Keratinocyte (primary cell): ENCODE data around the gene CACNA1C. TPM values are rescaled to one million over a fixed set of nuclear protein-coding genes. Genes with fewer than 3 reads are reported as not detected.

Source experiments
- DNase-seq: peaks from one replicate; pipeline ENCODE4 v3.0.0-alpha.2; 2011; ENCODE audit warnings: low read depth, missing footprints, low spot score
- FAIRE-seq: peaks from 2 replicates; lab custom pipeline; 2011; peaks lifted over from hg19 to GRCh38; lab: Jason Lieb, UNC
- H2AFZ ChIP-seq: 2 replicates; pipeline ENCODE4 v1.6.0; 2012; ENCODE audit warnings: low read length, control low read depth, inconsistent platforms; ENCODE audit not compliant: control insufficient read depth
- H3K27ac ChIP-seq: 2 replicates; pipeline ENCODE4 v1.5.1; 2011; ENCODE audit warnings: low read length; ENCODE audit not compliant: control insufficient read depth, insufficient read depth
- H3K27me3 ChIP-seq: 3 replicates; pipeline ENCODE4 v1.6.0; 2011; ENCODE audit warnings: low read length; ENCODE audit not compliant: control insufficient read depth, insufficient read depth; ENCODE audit errors: extremely low read depth
- H3K36me3 ChIP-seq, 2 experiments: 2 replicates in 1 of 2; 3 replicates in 1 of 2; pipeline ENCODE4 v1.5.1; 2011; ENCODE audit warnings: low read length in 2 of 2, mild to moderate bottlenecking in 1 of 2; ENCODE audit not compliant: control insufficient read depth in 2 of 2, insufficient read depth in 2 of 2; ENCODE audit errors: extremely low read depth in 1 of 2
- H3K4me1 ChIP-seq: 3 replicates; pipeline ENCODE4 v1.5.1; 2011; ENCODE audit warnings: low read length; ENCODE audit not compliant: control insufficient read depth, insufficient read depth; ENCODE audit errors: extremely low read depth
- H3K4me2 ChIP-seq: 3 replicates; pipeline ENCODE4 v1.6.0; 2011; ENCODE audit warnings: low read depth, low read length; ENCODE audit not compliant: control insufficient read depth, insufficient read depth; ENCODE audit errors: extremely low read depth
- H3K4me3 ChIP-seq, 3 experiments: fragments of 200-600 bp in 1 of 3; sonication (generic) in 1 of 3; 2 replicates in 2 of 3; 3 replicates in 1 of 3; pipeline ENCODE4 v1.5.1; 2011 to 2016; ENCODE audit warnings: low read length in 3 of 3, mild to moderate bottlenecking in 3 of 3, control low read depth in 2 of 3, inconsistent platforms in 1 of 3, low read depth in 1 of 3, mixed read lengths in 1 of 3, mixed run types in 1 of 3, moderate library complexity in 1 of 3; ENCODE audit not compliant: control insufficient read depth in 2 of 3, insufficient read depth in 2 of 3; ENCODE audit errors: extremely low read depth in 1 of 3
- H3K79me2 ChIP-seq: 2 replicates; pipeline ENCODE4 v1.6.0; 2012; ENCODE audit warnings: low read length; ENCODE audit not compliant: control insufficient read depth, insufficient read depth
- H3K9ac ChIP-seq: 3 replicates; pipeline ENCODE4 v1.6.0; 2011; ENCODE audit warnings: low read length; ENCODE audit not compliant: control insufficient read depth, insufficient read depth; ENCODE audit errors: extremely low read depth
- H3K9me1 ChIP-seq: 3 replicates; pipeline ENCODE4 v1.6.0; 2011; ENCODE audit warnings: low read length; ENCODE audit not compliant: control insufficient read depth, insufficient read depth; ENCODE audit errors: extremely low read depth
- H3K9me3 ChIP-seq: 2 replicates; pipeline ENCODE4 v1.5.1; 2012; ENCODE audit warnings: low read depth, low read length; ENCODE audit not compliant: control insufficient read depth
- H4K20me1 ChIP-seq: 3 replicates; pipeline ENCODE4 v1.6.0; 2011; ENCODE audit warnings: low read length; ENCODE audit not compliant: control insufficient read depth, insufficient read depth; ENCODE audit errors: extremely low read depth
- CTCF ChIP-seq, 3 experiments: IDR thresholded peaks in 1 of 3; conservative IDR thresholded peaks in 1 of 3; optimal IDR thresholded peaks in 1 of 3; 2 replicates in 2 of 3; 3 replicates in 1 of 3; pipeline versions ENCODE3 to v1.5.1; 2011; ENCODE audit warnings: low read length in 3 of 3, mild to moderate bottlenecking in 3 of 3, moderate library complexity in 2 of 3, control low read depth in 1 of 3, inconsistent platforms in 1 of 3; ENCODE audit not compliant: insufficient read depth in 2 of 3; ENCODE audit errors: extremely low read depth in 1 of 3
- EZH2 ChIP-seq: IDR thresholded peaks from one replicate; pipeline ENCODE4 v1.6.1; 2012; ENCODE audit warnings: inconsistent platforms, mild to moderate bottlenecking, low read length, moderate library complexity
- dilution Hi-C: fragments of 300-500 bp; cut with MboI; formaldehyde crosslinking; loops from one replicate; pipeline ENCODE4 v1.7.0; 2020; ENCODE audit warnings: low sequenced_read_pairs; ENCODE audit not compliant: extremely low pct_ligation_motif_present
- polyA plus RNA-seq, 5 experiments: library from polyadenylated mRNA; depleted of rRNA in 3 of 5; stranded (reverse) in 3 of 5; stranded (forward) in 1 of 5; unstranded in 1 of 5; fragments of >200 nt; gene quantifications; 1 replicate in 1 of 5; 2 replicates in 3 of 5; 3 replicates in 1 of 5; pipeline versions ENCODE4 v1.2.1 to v1.2.3, GENCODE V29; 2011 to 2012; ENCODE audit warnings: missing spikeins in 2 of 5, low read depth in 1 of 5, low replicate concordance in 1 of 5

Gene CACNA1C
- polyA plus RNA-seq, 1 donor (not counting 4 experiments of a cell fraction or from before 2014, with no cell fraction given) = not detected

GRCh38 chr12:2567711-2568110, 514.9 kb downstream of the CACNA1C start:
- no peaks in the 10 kb centered on the region for H3K27me3 ChIP-seq
- FAIRE-seq = no peak
- DNase-seq = no peak
- no peak for TF ChIP-seq EZH2
- no peak for TF ChIP-seq CTCF (optimal IDR thresholded peaks at IDR 0.05 in 1 of 3, IDR thresholded peaks at IDR 0.05 in 1 of 3, conservative IDR thresholded peaks at IDR 0.05 in 1 of 3; ENCODE audit: extremely low read depth in 1 of 3, insufficient read depth in 2 of 3, low read length in 3 of 3)
- H4K20me1 ChIP-seq = no peaks in the 10 kb centered on the region
- H3K79me2 ChIP-seq = no peaks in the 10 kb centered on the region
- H3K36me3 ChIP-seq = no peaks in the 10 kb centered on the region
- no peak overlapping the region for H3K9ac ChIP-seq
- no peak overlapping the region for H2AFZ ChIP-seq
- H3K27ac ChIP-seq = no peak overlapping the region
- H3K9me1 ChIP-seq = no peaks in the 10 kb centered on the region
- no peaks in the 10 kb centered on the region for H3K9me3 ChIP-seq
- dilution Hi-C loops = no loop called here
- H3K4me1 ChIP-seq = no peaks in the 10 kb centered on the region
- H3K4me3 ChIP-seq = no peak overlapping the region
- no peak overlapping the region for H3K4me2 ChIP-seq

GRCh38 chr12:2570562-2570961, 517.8 kb downstream of the CACNA1C start:
- Histone ChIP-seq H3K9me3 (no peaks in the 10 kb centered on the region), H3K9ac (no peak overlapping the region), H3K4me2 (no peak overlapping the region), H3K36me3 (no peaks in the 10 kb centered on the region), H3K9me1 (no peaks in the 10 kb centered on the region), H3K27me3 (no peaks in the 10 kb centered on the region), H2AFZ (no peak overlapping the region), H4K20me1 (no peaks in the 10 kb centered on the region), H3K27ac (no peak overlapping the region), H3K79me2 (no peaks in the 10 kb centered on the region), H3K4me3 (no peak overlapping the region), H3K4me1 (no peaks in the 10 kb centered on the region)
- TF ChIP-seq EZH2 = no peak
- no peak for TF ChIP-seq CTCF (optimal IDR thresholded peaks at IDR 0.05 in 1 of 3, IDR thresholded peaks at IDR 0.05 in 1 of 3, conservative IDR thresholded peaks at IDR 0.05 in 1 of 3; ENCODE audit: extremely low read depth in 1 of 3, insufficient read depth in 2 of 3, low read length in 3 of 3)
- FAIRE-seq = no peak
- dilution Hi-C loops = no loop called here
- no peak for DNase-seq
